Neural progenitor cell (in vitro differentiated cells): ENCODE results near the gene NDUFS6. TPM values are rescaled to one million over a fixed set of nuclear protein-coding genes. Genes with fewer than 3 reads are reported as not detected.

Experiments used
- DNase-seq: peaks from one replicate; pipeline ENCODE4 v3.0.0-alpha.2; 2016; ENCODE audit warnings: low spot score
- H2AFZ ChIP-seq: fragments of 200-600 bp; sonication (generic); replicated peaks from 2 replicates; pipeline ENCODE4 v1.6.1; 2016; ENCODE audit warnings: antibody characterized with exemption
- H3F3A ChIP-seq: fragments of 200-600 bp; sonication (generic); 2 replicates; pipeline ENCODE4 v1.6.1; 2016; ENCODE audit warnings: antibody characterized with exemption, low read depth
- H3K27ac ChIP-seq: fragments of 200-600 bp; sonication (generic); 2 replicates; pipeline ENCODE4 v1.5.1; 2016; ENCODE audit warnings: mild to moderate bottlenecking
- H3K27me3 ChIP-seq: fragments of 200-600 bp; sonication (generic); 2 replicates; pipeline ENCODE4 v1.6.1; 2016; ENCODE audit warnings: mild to moderate bottlenecking, moderate library complexity
- H3K36me3 ChIP-seq: fragments of 200-600 bp; sonication (generic); 2 replicates; pipeline ENCODE4 v1.5.1; 2016
- H3K4me1 ChIP-seq: fragments of 200-600 bp; sonication (generic); 2 replicates; pipeline ENCODE4 v1.6.1; 2016; ENCODE audit warnings: mixed run types
- H3K4me2 ChIP-seq: fragments of 200-600 bp; sonication (generic); 2 replicates; pipeline ENCODE4 v1.6.1; 2016
- H3K4me3 ChIP-seq: fragments of 200-600 bp; sonication (generic); 2 replicates; pipeline ENCODE4 v1.5.1; 2016
- H3K79me2 ChIP-seq: fragments of 200-600 bp; sonication (generic); 2 replicates; pipeline ENCODE4 v1.6.1; 2016; ENCODE audit warnings: low read depth
- H3K9ac ChIP-seq: fragments of 200-600 bp; sonication (generic); 2 replicates; pipeline ENCODE4 v1.6.1; 2016
- H3K9me3 ChIP-seq: fragments of 200-600 bp; sonication (generic); 2 replicates; pipeline ENCODE4 v1.5.1; 2016; ENCODE audit warnings: low read depth
- H4K20me1 ChIP-seq: fragments of 200-600 bp; sonication (generic); 2 replicates; pipeline ENCODE4 v1.6.1; 2016; ENCODE audit warnings: low read depth
- H3K27ac Mint-ChIP-seq: 3 replicates; pipeline ENCODE4 v1.8.0; 2021; ENCODE audit warnings: mixed read lengths
- H3K27me3 Mint-ChIP-seq: 2 replicates; pipeline ENCODE4 v1.8.0; 2022; ENCODE audit warnings: low read depth, mild to moderate bottlenecking, inconsistent platforms, moderate library complexity, mixed read lengths; ENCODE audit not compliant: insufficient read depth
- H3K36me3 Mint-ChIP-seq: 3 replicates; pipeline ENCODE4 v1.8.0; 2021; ENCODE audit warnings: mixed read lengths
- H3K4me1 Mint-ChIP-seq: 3 replicates; pipeline ENCODE4 v1.8.0; 2021; ENCODE audit warnings: mixed read lengths
- H3K4me3 Mint-ChIP-seq: 3 replicates; pipeline ENCODE4 v1.8.0; 2021; ENCODE audit warnings: mild to moderate bottlenecking, moderate library complexity, mixed read lengths
- H3K9me3 Mint-ChIP-seq: 3 replicates; pipeline ENCODE4 v1.8.0; 2020; ENCODE audit warnings: mixed read lengths
- EZH2 ChIP-seq: fragments of 200-600 bp; sonication (generic); IDR thresholded peaks from 2 replicates; pipeline ENCODE4 v1.6.1; 2017; ENCODE audit warnings: antibody characterized with exemption, mild to moderate bottlenecking, moderate library complexity
- EZH2phosphoT487 ChIP-seq: fragments of 200-600 bp; sonication (generic); IDR thresholded peaks from 2 replicates; pipeline ENCODE4 v1.6.1; 2017; ENCODE audit warnings: antibody characterized with exemption
- total RNA-seq: library from RNA; depleted of rRNA; stranded (reverse); fragments of >200 nt; gene quantifications from 2 replicates; pipeline ENCODE4 v1.2.3, GENCODE V29; 2015; ENCODE audit warnings: low replicate concordance
- TF ChIP-seq, protein P1 (sequence below): fragments of 200-600 bp; sonication (generic); IDR thresholded peaks from 2 replicates; pipeline ENCODE4 v1.5.1; 2017; ENCODE audit warnings: antibody characterized with exemption, mild to moderate bottlenecking

NDUFS6 gene
- total RNA-seq, 1 donor from 2014 or later = 54.2 TPM

DNA sequence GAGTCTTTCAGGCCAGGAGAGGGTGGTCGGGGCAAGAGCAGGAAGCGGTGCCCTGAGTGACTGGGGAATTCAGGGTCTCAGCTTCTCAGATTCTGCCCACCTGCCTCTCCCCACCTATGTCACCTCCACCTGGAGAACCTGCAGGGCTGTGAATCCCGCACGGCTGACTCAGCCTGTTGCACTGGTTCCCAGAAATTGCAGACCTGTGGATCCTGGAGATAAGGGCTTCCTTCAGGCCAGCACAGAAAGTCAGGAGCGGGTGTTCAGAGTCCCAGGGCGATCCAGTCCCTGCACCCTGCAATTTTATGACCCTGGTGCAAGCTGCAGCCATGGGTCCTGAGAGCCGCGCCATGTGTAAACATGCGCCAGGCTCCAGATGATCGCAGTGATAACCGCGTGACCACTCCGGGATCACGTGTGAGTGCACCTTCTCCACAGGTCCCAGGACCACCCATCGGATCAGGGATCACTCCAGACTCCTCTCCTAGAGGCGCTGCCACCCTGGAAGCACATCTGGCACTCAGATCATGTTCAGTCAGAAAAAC, 63.8 kb downstream of the NDUFS6 start:
- H2AFZ ChIP-seq = no peak overlapping the region
- no peak overlapping the region for H3K4me2 ChIP-seq
- peaks cover 23% of the 10 kb centered on the region for H3K27me3 Mint-ChIP-seq
- TF ChIP-seq EZH2 (no peak), EZH2phosphoT487 (no peak)
- TF ChIP-seq, protein P1, sequence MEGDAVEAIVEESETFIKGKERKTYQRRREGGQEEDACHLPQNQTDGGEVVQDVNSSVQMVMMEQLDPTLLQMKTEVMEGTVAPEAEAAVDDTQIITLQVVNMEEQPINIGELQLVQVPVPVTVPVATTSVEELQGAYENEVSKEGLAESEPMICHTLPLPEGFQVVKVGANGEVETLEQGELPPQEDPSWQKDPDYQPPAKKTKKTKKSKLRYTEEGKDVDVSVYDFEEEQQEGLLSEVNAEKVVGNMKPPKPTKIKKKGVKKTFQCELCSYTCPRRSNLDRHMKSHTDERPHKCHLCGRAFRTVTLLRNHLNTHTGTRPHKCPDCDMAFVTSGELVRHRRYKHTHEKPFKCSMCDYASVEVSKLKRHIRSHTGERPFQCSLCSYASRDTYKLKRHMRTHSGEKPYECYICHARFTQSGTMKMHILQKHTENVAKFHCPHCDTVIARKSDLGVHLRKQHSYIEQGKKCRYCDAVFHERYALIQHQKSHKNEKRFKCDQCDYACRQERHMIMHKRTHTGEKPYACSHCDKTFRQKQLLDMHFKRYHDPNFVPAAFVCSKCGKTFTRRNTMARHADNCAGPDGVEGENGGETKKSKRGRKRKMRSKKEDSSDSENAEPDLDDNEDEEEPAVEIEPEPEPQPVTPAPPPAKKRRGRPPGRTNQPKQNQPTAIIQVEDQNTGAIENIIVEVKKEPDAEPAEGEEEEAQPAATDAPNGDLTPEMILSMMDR = no peak
- H3K36me3 Mint-ChIP-seq = no peaks in the 10 kb centered on the region
- no peaks in the 10 kb centered on the region for H3K36me3 ChIP-seq
- no peaks in the 10 kb centered on the region for H3K4me1 ChIP-seq
- H3K9me3 Mint-ChIP-seq = no peaks in the 10 kb centered on the region
- H3K4me1 Mint-ChIP-seq = peaks cover 13% of the 10 kb centered on the region
- no peak overlapping the region for H3K27ac Mint-ChIP-seq
- no peaks in the 10 kb centered on the region for H4K20me1 ChIP-seq
- no peaks in the 10 kb centered on the region for H3F3A ChIP-seq
- H3K27me3 ChIP-seq = peaks cover 58% of the 10 kb centered on the region
- no peak for DNase-seq
- no peak overlapping the region for H3K27ac ChIP-seq
- no peaks in the 10 kb centered on the region for H3K9me3 ChIP-seq
- no peak overlapping the region for H3K9ac ChIP-seq
- no peak overlapping the region for H3K4me3 ChIP-seq
- H3K4me3 Mint-ChIP-seq = no peak overlapping the region
- no peaks in the 10 kb centered on the region for H3K79me2 ChIP-seq

DNA sequence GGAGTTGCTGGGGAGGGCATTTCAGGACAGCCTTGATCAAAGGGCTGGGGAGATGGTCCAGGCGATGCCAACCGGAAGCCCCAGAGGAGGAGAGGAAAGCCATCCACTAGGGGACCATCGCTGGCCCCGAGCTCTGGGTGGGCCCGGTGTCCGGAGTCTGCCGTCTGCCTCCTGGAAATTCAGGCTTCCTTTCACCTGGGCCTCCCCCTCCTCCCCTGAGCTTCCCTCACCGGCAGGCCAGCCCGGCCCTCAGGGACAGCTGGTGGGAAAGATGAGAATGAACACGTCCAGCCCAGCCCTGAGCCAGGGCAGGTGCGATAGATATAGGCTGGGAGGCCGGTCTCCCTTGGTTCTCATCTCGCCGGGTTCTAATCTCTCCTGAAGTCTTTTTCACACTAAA, 64.3 kb downstream of the NDUFS6 start:
- Histone ChIP-seq H3K27ac (no peak overlapping the region), H3K9ac (no peak overlapping the region), H3K27me3 (peaks cover 58% of the 10 kb centered on the region), H3K36me3 (no peaks in the 10 kb centered on the region), H3K4me1 (no peaks in the 10 kb centered on the region), H3K9me3 (no peaks in the 10 kb centered on the region), H3K79me2 (no peaks in the 10 kb centered on the region), H4K20me1 (no peaks in the 10 kb centered on the region), H3F3A (no peaks in the 10 kb centered on the region), H3K4me3 (no peak overlapping the region), H2AFZ (no peak overlapping the region), H3K4me2 (no peak overlapping the region)
- H3K4me3 Mint-ChIP-seq = no peak overlapping the region
- no peak for DNase-seq
- TF ChIP-seq, protein P1 = no peak
- TF ChIP-seq EZH2 (no peak), EZH2phosphoT487 (no peak)
- no peaks in the 10 kb centered on the region for H3K36me3 Mint-ChIP-seq
- no peaks in the 10 kb centered on the region for H3K9me3 Mint-ChIP-seq
- H3K27ac Mint-ChIP-seq = no peak overlapping the region
- H3K4me1 Mint-ChIP-seq = peaks cover 13% of the 10 kb centered on the region
- peaks cover 23% of the 10 kb centered on the region for H3K27me3 Mint-ChIP-seq

Other genes with a start within 250 kb of the NDUFS6 start
- 22.2 and 30.2 TPM in 2 replicates for gene MRPL36, start 1.6 kb upstream of the NDUFS6 start, total RNA-seq
- not detected in 2 replicates for gene IRX4, start 81.5 kb downstream of the NDUFS6 start, total RNA-seq